ENCODE measurements around the gene NXPH1.

GRCh38 chr7:8481096-8481495, 47.7 kb downstream of the NXPH1 start:
- TF ChIP-seq, protein P1, sequence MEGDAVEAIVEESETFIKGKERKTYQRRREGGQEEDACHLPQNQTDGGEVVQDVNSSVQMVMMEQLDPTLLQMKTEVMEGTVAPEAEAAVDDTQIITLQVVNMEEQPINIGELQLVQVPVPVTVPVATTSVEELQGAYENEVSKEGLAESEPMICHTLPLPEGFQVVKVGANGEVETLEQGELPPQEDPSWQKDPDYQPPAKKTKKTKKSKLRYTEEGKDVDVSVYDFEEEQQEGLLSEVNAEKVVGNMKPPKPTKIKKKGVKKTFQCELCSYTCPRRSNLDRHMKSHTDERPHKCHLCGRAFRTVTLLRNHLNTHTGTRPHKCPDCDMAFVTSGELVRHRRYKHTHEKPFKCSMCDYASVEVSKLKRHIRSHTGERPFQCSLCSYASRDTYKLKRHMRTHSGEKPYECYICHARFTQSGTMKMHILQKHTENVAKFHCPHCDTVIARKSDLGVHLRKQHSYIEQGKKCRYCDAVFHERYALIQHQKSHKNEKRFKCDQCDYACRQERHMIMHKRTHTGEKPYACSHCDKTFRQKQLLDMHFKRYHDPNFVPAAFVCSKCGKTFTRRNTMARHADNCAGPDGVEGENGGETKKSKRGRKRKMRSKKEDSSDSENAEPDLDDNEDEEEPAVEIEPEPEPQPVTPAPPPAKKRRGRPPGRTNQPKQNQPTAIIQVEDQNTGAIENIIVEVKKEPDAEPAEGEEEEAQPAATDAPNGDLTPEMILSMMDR (IDR thresholded peaks at IDR 0.05): no peak
- TF ChIP-seq EZH2 (IDR thresholded peaks at IDR 0.05) (no peak), EZH2phosphoT487 (IDR thresholded peaks at IDR 0.05) (no peak)
